Choroid plexus epithelial cell (primary cell): ENCODE data around the gene CDC42BPA.

ENCODE experiments used
- DNase-seq: peaks from one replicate; pipeline ENCODE4 v3.0.0-alpha.2; 2010; ENCODE audit warnings: low read depth
- H3K4me3 ChIP-seq: 2 replicates; pipeline ENCODE4 v1.5.1; 2011; ENCODE audit warnings: low read depth, mild to moderate bottlenecking, control low read depth, low read length, moderate library complexity
- TF ChIP-seq, protein P1 (sequence below): conservative IDR thresholded peaks from 2 replicates; pipeline ENCODE4 v1.5.1; 2011; ENCODE audit warnings: low read depth, mild to moderate bottlenecking, control low read depth, inconsistent platforms, low read length, moderate library complexity

Gene CDC42BPA

DNA sequence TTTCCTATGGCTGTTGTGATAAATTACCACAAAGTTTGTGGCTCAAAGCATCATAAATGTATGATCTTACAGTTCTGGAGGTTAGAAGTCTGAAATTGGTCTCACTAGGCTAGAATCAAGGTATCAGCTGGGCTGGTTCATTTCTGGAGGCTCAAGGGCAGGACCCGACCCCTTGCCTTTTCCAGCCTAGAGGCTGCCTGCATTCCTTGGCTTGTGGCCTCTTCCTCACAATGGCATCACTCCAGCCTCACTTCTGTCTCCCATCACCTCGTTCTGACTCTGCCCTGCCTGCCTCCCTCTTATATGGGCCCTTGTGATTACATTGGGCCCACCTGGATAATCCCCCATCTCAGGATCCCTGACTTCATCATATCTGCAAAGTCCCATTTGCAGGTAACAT is 370.2 kb downstream of the CDC42BPA start:
- H3K4me3 ChIP-seq, result no peak overlapping the region
- TF ChIP-seq, protein P1, sequence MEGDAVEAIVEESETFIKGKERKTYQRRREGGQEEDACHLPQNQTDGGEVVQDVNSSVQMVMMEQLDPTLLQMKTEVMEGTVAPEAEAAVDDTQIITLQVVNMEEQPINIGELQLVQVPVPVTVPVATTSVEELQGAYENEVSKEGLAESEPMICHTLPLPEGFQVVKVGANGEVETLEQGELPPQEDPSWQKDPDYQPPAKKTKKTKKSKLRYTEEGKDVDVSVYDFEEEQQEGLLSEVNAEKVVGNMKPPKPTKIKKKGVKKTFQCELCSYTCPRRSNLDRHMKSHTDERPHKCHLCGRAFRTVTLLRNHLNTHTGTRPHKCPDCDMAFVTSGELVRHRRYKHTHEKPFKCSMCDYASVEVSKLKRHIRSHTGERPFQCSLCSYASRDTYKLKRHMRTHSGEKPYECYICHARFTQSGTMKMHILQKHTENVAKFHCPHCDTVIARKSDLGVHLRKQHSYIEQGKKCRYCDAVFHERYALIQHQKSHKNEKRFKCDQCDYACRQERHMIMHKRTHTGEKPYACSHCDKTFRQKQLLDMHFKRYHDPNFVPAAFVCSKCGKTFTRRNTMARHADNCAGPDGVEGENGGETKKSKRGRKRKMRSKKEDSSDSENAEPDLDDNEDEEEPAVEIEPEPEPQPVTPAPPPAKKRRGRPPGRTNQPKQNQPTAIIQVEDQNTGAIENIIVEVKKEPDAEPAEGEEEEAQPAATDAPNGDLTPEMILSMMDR, result no peak
- DNase-seq, result no peak

DNA sequence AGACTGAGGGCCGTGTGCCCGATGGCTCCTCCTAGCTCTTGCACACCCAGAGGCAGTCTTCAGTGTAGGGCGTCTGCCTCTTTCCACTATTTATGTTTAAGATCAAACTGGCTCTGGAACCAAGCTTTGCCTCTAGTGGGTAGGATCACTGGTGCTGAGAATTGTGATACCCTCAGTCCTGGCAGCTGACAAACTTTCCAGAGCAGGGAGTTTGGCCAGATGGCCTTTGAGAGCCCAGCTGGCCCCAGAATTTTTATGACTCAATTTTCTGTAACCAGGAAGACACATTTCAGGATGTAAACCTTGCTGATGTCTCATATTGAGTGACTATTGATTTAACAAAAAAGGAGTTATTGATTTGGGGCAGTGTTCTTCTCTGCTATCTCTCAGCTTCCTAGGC is 371.5 kb downstream of the CDC42BPA start:
- H3K4me3 ChIP-seq, result no peak overlapping the region
- no peak for DNase-seq
- TF ChIP-seq, protein P1, result no peak

DNA sequence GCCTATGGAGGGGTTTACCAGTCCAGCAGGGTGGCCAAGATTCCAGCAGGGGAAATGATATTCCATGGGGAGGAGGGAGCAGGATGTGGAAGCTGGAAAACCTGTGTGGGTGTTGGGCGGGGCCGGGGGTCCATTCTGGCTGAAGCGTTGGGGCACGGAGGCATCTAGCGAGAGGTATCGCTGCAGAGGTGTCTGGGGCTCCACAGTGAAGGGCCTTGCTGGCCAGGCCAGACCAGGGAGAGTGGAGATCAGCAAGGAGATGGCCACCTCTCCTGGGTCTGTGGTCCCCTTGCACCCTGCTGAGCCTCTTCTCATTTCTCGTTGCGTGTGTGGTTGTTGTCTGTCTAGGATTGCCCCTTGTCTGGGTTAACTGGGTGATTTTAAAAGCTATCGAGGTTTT is 372.0 kb downstream of the CDC42BPA start:
- TF ChIP-seq, protein P1, result no peak
- no peak overlapping the region for H3K4me3 ChIP-seq
- DNase-seq, result no peak

DNA sequence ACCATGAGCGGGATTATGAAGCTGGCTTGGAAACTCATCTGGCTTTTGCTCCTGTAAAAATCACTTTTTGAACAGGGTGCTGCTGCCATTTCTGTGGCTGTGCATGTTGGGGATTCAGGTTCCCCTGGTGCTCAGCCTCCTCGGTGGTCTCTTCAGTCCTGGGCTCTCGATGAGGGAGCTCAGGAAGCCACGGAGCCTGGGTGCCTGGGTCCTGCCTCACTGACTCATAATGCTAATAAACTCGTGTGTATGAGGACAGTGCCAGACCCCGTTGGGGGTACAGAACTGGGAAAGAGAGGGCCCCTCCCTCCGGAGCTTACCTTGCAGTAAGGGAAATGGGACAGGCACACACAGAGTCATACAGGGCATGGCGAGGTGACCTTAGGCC is 372.4 kb downstream of the CDC42BPA start:
- no peak overlapping the region for H3K4me3 ChIP-seq
- TF ChIP-seq, protein P1, result no peak
- DNase-seq, result no peak

DNA sequence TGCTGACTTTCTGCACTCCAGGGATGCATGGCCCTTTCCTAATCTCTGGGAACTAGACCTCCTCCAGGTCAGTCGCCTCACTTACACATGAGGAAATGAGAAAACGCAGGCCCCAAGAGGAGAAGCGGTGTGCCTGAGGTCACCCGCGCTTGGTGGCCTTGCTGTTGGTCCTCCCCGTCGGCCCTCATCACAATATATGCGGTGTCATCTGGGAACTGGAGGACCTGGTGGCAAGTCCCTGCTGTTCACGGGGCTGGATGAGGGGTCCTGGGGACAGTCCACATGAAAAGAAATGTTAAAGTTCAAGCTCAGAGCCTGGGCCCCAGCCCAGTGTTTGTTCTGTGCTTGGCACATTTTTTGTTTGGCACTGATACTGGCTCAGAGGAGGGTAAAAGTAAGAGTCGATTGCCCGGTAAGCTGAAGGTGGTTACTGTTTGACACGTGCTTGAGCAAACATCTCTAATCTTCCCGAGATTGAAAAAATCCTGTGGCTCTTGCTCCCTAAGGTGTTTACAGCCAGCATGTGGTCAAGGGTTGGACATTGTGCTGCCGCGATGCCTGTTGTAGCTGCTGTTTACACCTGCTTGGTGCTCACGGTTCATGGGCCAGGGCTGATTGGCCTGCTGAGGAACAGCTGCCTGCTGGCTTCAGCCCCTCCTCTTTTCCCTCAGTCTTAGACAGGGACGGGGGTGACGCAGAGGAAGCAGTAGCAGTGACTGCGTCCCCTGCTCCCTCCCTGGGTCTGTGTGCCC is 373.0 kb downstream of the CDC42BPA start:
- TF ChIP-seq, protein P1, result no peak
- no peak overlapping the region for H3K4me3 ChIP-seq
- no peak for DNase-seq

DNA sequence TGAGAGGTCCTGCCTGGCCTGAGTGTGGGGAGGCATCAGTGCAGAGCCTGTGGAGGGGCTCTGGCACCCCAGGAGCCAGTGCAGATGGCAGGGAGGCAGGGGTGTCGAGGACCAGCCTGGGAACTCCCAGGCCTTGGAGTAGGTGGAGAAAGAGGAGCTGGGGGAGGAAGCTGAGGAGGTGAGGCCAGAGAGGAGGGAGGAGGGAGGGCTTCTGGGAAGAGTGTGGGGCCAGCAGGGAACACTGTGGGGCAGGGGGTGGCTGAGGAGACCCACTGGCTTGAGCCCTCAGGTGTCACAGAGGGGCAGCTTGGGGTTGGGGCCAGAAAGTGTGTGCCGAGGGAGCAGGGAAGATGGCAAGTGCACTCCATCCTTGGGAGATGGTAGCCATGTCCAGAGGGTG is 374.4 kb downstream of the CDC42BPA start:
- TF ChIP-seq, protein P1, result no peak
- no peak for DNase-seq
- H3K4me3 ChIP-seq, result no peak overlapping the region

DNA sequence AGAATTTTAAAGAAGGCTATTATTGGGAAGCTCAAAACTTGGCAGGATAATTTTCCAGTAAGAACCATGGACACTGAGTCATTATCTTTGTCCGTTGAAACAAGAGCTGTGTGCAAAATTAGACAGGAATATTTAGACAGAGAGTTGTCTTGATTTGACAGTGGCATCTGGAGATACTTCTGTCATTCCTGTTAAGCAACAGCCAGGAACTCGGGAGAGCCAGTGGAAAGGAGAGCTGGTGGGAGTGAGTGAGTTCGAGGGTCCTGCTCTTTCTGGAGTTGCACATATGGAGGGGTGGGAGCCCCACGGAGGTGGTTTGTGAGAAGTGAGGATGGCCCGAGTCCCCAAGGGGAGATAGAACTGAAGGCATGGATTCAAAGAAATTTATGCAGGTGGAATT is 375.1 kb downstream of the CDC42BPA start:
- TF ChIP-seq, protein P1, result no peak
- no peak overlapping the region for H3K4me3 ChIP-seq
- no peak for DNase-seq
